Kidney (tissue), 14 donors: Measurements from ENCODE around the gene NTHL1. TPM values are rescaled to one million over a fixed set of nuclear protein-coding genes. Genes with fewer than 3 reads are reported as not detected.

Source experiments
- DNase-seq, 5 donors: peaks; one replicate each; pipeline ENCODE4 v3.0.0-alpha.2; 2013 to 2020
- FAIRE-seq: peaks from 2 replicates; lab custom pipeline; 2012; peaks lifted over from hg19 to GRCh38; lab: Jason Lieb, UNC
- H3K27ac ChIP-seq, 2 donors: one replicate each; pipeline ENCODE4 v1.7.0; 2013; ENCODE audit warnings: low read depth in 2 of 2, low read length in 2 of 2, inconsistent platforms in 1 of 2
- H3K27me3 ChIP-seq: one replicate; pipeline ENCODE4 v1.7.1; 2013; ENCODE audit warnings: low read length, inconsistent platforms; ENCODE audit not compliant: control insufficient read depth, insufficient read depth
- H3K36me3 ChIP-seq, 3 donors: one replicate each; pipeline versions ENCODE4 v1.7.0 to v1.7.1; 2013; ENCODE audit warnings: low read length in 3 of 3, control low read depth in 1 of 3, inconsistent platforms in 1 of 3; ENCODE audit not compliant: insufficient read depth in 3 of 3, control insufficient read depth in 2 of 3
- H3K4me1 ChIP-seq, 3 donors: one replicate each; pipeline versions ENCODE4 v1.7.0 to v1.7.1; 2013; ENCODE audit warnings: low read length in 3 of 3, inconsistent platforms in 1 of 3, low read depth in 1 of 3; ENCODE audit not compliant: control insufficient read depth in 2 of 3, insufficient read depth in 2 of 3
- H3K4me3 ChIP-seq, 3 donors: one replicate each; pipeline versions ENCODE4 v1.7.0 to v1.8.1; 2013; ENCODE audit warnings: low read length in 3 of 3, control low read depth in 1 of 3, inconsistent platforms in 1 of 3
- H3K9ac ChIP-seq, 3 donors: one replicate each; pipeline versions ENCODE4 v1.7.0 to v1.7.1; 2013; ENCODE audit warnings: low read length in 3 of 3, control low read depth in 1 of 3, inconsistent platforms in 1 of 3
- H3K9me3 ChIP-seq, 3 donors: one replicate each; pipeline versions ENCODE4 v1.7.0 to v1.7.1; 2013; ENCODE audit warnings: low read length in 3 of 3, control low read depth in 1 of 3, inconsistent platforms in 1 of 3; ENCODE audit not compliant: control insufficient read depth in 2 of 3, insufficient read depth in 1 of 3
- intact Hi-C: fragments of 100-400 bp; cut with DNase I; formaldehyde crosslinking; loops from one replicate; pipeline ENCODE4 v1.11.1; 2022
- polyA plus RNA-seq: library from polyadenylated mRNA; stranded (reverse); fragments of 350-450 nt; fragmentation: Illumina TruSeq; extraction: RNeasy Lipid Tissue Mini Kit (QIAGEN cat#74804); gene quantifications from one replicate; pipeline ENCODE4 v1.2.3, GENCODE V29; 2014; ENCODE audit warnings: low read depth, low replicate concordance; ENCODE audit not compliant: insufficient read depth
- total RNA-seq: library from RNA; stranded (reverse); fragmentation: NEBNext Ultra II Directional; extraction: Animal tissue kit (Norgen Biotek cat#: 25700); gene quantifications from one replicate; pipeline ENCODE4 v1.2.1, GENCODE V29; 2021
- TF ChIP-seq, protein P1 (sequence below): IDR thresholded peaks from 3 replicates; pipeline ENCODE4 v1.5.1; 2012; ENCODE audit warnings: mild to moderate bottlenecking, moderate library complexity, borderline replicate concordance; ENCODE audit not compliant: insufficient read depth; ENCODE audit errors: extremely low read depth
- donor health status: control.
- donor health status: control.
- donor health status: control.
- donor health status: control.
- donor health status: control.
- donor health status: DM: yes; HTN: yes; CAD: no.
- donor health status: Normal renal cell carcinoma (clear cell type).

NTHL1 gene
- total and polyA plus RNA-seq, 2 donors from 2014 or later: 15.3 to 36.0 TPM

DNA sequence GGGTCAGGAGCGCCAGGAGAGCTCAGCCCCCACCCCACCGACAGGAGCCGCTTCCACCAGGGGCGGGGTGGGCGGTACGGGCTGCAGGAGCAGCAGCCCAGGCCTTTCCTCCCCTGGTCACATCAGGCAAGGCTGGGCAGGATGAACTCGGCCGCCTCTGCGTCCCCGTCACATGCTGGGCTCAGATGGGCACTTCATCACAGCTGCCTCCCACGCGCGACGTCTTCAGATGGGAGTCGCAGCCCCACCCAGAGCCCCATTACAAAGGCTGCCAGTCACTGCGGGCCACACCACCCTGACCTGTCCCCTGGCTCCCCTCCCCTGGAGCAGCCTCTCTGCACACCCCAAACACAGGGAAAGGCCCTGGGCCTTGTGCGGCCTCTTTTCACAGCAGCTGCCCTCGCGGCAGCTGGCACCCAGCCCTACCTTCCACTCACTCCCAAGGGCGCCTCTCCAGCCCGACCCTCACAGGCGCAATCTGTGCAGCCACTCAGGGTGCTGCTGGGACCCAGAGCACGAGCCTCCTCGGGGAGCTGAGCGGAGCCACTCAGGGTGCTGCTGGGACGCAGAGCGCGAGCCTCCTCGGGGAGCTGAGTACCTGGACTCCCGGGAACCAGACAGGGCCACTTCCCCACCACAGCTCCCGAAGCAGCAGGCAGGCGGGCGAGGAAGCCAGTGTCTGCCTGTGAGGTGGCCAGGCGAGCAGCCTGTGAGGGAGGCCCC, 42.7 kb downstream of the NTHL1 start:
- intact Hi-C loops: no loop called here
- Histone ChIP-seq H3K27ac (no peak overlapping the region), H3K9me3 (no peaks in the 10 kb centered on the region), H3K36me3 (peaks cover 0 to 28% (median 10%) of the 10 kb centered on the region in 3 donors), H3K4me1 (peaks cover 0 to 35% (median 3%) of the 10 kb centered on the region in 3 donors), H3K27me3 (no peaks in the 10 kb centered on the region), H3K9ac (no peak overlapping the region), H3K4me3 (no peak overlapping the region)
- TF ChIP-seq, protein P1, sequence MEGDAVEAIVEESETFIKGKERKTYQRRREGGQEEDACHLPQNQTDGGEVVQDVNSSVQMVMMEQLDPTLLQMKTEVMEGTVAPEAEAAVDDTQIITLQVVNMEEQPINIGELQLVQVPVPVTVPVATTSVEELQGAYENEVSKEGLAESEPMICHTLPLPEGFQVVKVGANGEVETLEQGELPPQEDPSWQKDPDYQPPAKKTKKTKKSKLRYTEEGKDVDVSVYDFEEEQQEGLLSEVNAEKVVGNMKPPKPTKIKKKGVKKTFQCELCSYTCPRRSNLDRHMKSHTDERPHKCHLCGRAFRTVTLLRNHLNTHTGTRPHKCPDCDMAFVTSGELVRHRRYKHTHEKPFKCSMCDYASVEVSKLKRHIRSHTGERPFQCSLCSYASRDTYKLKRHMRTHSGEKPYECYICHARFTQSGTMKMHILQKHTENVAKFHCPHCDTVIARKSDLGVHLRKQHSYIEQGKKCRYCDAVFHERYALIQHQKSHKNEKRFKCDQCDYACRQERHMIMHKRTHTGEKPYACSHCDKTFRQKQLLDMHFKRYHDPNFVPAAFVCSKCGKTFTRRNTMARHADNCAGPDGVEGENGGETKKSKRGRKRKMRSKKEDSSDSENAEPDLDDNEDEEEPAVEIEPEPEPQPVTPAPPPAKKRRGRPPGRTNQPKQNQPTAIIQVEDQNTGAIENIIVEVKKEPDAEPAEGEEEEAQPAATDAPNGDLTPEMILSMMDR: no peak
- DNase-seq (peak in 1 of 5 donors; percentile 68), FAIRE-seq (no peak)

DNA sequence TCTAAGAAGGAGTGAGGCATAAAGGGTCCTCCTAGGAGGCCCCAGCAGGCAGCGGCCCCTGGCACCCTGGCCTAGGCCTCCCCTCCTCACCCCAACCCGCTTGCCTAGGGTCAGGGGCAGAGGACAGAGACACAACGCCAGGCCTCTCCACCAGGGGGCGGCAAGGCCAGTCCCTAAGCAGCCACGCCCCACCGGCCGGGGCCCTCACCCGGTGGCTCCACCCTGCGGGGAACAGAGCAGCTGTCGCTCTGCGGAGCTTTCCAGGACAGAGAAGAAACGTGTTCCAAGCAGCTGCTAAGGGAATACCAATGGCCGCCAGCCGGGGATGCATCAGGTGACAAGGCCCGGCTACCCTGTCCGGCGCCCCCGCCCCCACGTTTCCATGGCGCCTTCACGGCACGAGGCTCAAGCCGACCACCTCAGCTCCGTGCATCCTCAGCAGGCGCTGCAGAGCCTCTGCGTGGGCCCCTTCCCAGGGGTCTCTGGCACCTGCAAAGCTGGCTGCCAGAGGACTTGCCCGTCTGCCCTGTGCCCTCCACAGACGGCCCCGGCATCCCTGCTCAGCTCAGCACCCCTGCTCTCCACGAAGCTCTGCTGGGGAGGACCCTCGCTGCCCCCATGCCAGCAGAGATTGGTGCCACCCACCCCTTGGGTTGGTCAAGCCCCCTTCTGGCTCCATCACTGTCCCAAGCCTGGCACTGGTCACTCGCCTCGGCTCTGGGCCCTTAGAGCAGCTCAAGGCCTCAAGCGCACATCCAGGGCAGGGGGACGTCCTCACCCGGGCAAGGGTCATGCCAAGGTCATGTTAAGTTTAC, 43.6 kb downstream of the NTHL1 start:
- Histone ChIP-seq H3K4me1 (peaks cover 0 to 34% (median 3%) of the 10 kb centered on the region in 3 donors), H3K27me3 (no peaks in the 10 kb centered on the region), H3K36me3 (peaks cover 0 to 31% (median 10%) of the 10 kb centered on the region in 3 donors), H3K27ac (no peak overlapping the region), H3K9me3 (no peaks in the 10 kb centered on the region), H3K4me3 (no peak overlapping the region), H3K9ac (no peak overlapping the region)
- DNase-seq: peak; percentile 93 to 96 (median 95)
- intact Hi-C loops: no loop called here
- FAIRE-seq: no peak
- TF ChIP-seq, protein P1: peak; percentile 95

DNA sequence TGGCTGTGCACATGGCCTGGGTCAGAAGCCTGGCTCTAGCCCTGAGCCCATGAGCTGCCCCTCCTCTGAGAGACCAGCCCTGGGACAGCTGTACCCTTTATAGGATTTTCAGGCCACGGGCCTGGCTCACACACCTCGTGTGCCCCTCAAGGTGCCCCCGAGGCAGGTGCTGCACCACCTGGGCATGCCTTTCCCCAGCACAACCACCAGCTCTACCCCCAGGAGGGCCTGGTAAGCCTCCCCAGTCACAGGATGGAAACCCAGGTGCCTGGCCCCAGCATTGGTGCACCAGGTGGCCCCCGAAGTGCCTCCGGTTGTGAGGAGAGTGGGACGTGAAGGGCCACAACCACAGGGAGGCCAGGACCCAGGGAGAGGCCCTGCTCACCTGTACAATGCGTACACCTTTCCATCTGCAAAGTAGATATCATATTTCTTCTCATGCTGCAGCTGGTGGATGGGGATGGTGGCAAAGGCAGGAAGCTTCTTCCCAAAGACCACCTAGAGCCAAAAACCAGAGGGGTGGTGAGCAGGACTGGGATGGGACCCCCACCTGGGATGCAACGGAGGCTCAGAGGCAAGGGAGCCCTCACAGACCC, 44.3 kb downstream of the NTHL1 start:
- no peak overlapping the region for H3K9ac ChIP-seq
- no peak for FAIRE-seq
- no peak overlapping the region for H3K27ac ChIP-seq
- no peak overlapping the region for H3K4me3 ChIP-seq
- H3K4me1 ChIP-seq: peaks cover 0 to 28% (median 0%) of the 10 kb centered on the region in 3 donors
- peak in 1 of 5 donors; percentile 59 for DNase-seq
- no peaks in the 10 kb centered on the region for H3K27me3 ChIP-seq
- no peaks in the 10 kb centered on the region for H3K9me3 ChIP-seq
- TF ChIP-seq, protein P1: no peak
- H3K36me3 ChIP-seq: peaks cover 0 to 31% (median 10%) of the 10 kb centered on the region in 3 donors
- intact Hi-C loops: no loop called here
